PFSK-1 (cell line): ENCODE results near the gene MAPK1.

ENCODE experiments used
- FOXP2 ChIP-seq: optimal IDR thresholded peaks from 2 replicates; pipeline ENCODE3; 2011; ENCODE audit warnings: borderline replicate concordance, control low read depth, inconsistent platforms; ENCODE audit not compliant: insufficient read depth; ENCODE audit errors: extremely low read length, extremely low read depth
- POLR2AphosphoS5 ChIP-seq: IDR thresholded peaks from 2 replicates; pipeline ENCODE4 v1.6.1; 2012; ENCODE audit warnings: low read depth, mild to moderate bottlenecking, control low read depth, low read length, moderate library complexity
- TAF1 ChIP-seq: IDR thresholded peaks from 2 replicates; pipeline ENCODE4 v1.6.1; 2012; ENCODE audit warnings: low read length, control low read depth, borderline replicate concordance; ENCODE audit not compliant: insufficient read depth
- TF ChIP-seq, protein P1 (sequence below), 2 experiments: IDR thresholded peaks; 2 replicates each; pipeline versions ENCODE4 v1.6.1 to v1.8.0; 2011 to 2012; ENCODE audit warnings: low read depth in 2 of 2, low read length in 2 of 2, control low read depth in 1 of 2, inconsistent platforms in 1 of 2, mild to moderate bottlenecking in 1 of 2, moderate library complexity in 1 of 2; ENCODE audit not compliant: insufficient read depth in 1 of 2

DNA sequence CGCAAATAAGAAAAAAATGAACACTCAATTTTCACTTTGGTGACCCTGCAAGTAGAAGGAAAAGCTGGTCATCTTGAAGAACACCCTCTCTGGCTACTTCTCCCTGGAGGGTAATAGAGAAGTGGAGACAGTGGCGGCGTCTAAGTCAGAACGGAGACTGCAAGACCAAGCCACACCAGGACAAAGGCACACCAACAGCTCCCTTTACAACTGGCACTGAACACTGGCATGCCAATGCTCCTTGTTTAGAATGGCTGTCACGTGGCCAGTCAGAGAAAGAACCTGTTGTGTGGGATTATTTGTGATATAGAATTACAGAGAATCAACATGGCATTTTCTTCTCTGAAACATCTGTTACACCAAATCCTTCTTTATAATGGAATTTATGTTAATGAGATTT, 70.6 kb downstream of the MAPK1 start:
- TF ChIP-seq POLR2AphosphoS5 (no peak), FOXP2 (no peak), TAF1 (no peak)
- TF ChIP-seq, protein P1, sequence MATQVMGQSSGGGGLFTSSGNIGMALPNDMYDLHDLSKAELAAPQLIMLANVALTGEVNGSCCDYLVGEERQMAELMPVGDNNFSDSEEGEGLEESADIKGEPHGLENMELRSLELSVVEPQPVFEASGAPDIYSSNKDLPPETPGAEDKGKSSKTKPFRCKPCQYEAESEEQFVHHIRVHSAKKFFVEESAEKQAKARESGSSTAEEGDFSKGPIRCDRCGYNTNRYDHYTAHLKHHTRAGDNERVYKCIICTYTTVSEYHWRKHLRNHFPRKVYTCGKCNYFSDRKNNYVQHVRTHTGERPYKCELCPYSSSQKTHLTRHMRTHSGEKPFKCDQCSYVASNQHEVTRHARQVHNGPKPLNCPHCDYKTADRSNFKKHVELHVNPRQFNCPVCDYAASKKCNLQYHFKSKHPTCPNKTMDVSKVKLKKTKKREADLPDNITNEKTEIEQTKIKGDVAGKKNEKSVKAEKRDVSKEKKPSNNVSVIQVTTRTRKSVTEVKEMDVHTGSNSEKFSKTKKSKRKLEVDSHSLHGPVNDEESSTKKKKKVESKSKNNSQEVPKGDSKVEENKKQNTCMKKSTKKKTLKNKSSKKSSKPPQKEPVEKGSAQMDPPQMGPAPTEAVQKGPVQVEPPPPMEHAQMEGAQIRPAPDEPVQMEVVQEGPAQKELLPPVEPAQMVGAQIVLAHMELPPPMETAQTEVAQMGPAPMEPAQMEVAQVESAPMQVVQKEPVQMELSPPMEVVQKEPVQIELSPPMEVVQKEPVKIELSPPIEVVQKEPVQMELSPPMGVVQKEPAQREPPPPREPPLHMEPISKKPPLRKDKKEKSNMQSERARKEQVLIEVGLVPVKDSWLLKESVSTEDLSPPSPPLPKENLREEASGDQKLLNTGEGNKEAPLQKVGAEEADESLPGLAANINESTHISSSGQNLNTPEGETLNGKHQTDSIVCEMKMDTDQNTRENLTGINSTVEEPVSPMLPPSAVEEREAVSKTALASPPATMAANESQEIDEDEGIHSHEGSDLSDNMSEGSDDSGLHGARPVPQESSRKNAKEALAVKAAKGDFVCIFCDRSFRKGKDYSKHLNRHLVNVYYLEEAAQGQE (IDR thresholded peaks at IDR 0.05; ENCODE audit: insufficient read depth in 1 of 2, low read depth in 2 of 2, low read length in 2 of 2), result no peak
